HCT116 (cell line): ENCODE measurements around the gene NID2.

Source experiments
- CEBPB ChIP-seq: IDR thresholded peaks from 2 replicates; pipeline ENCODE4 v1.6.1; 2012; ENCODE audit warnings: low read depth
- CTCF ChIP-seq, 3 experiments: fragments of 200-600 bp in 1 of 3; sonication (generic) in 1 of 3; IDR thresholded peaks in 2 of 3; conservative IDR thresholded peaks in 1 of 3; 2 replicates each; pipeline ENCODE4 v1.5.1; 2012 to 2017; ENCODE audit warnings: low read depth in 2 of 3, low read length in 2 of 3, antibody characterized with exemption in 1 of 3, borderline replicate concordance in 1 of 3, control low read depth in 1 of 3, mild to moderate bottlenecking in 1 of 3, mixed read lengths in 1 of 3, mixed run types in 1 of 3, moderate library complexity in 1 of 3; ENCODE audit not compliant: insufficient read depth in 1 of 3
- EGR1 ChIP-seq: IDR thresholded peaks from 2 replicates; pipeline ENCODE4 v1.6.1; 2012; ENCODE audit warnings: low read depth
- EZH2 ChIP-seq: fragments of 200-600 bp; sonication (generic); IDR thresholded peaks from 2 replicates; pipeline ENCODE4 v1.6.1; 2017; ENCODE audit warnings: antibody characterized with exemption, mixed run types
- EZH2phosphoT487 ChIP-seq: fragments of 200-600 bp; IDR thresholded peaks from 2 replicates; pipeline ENCODE4 v1.6.1; 2018; ENCODE audit warnings: antibody characterized with exemption, borderline replicate concordance
- POLR2A ChIP-seq: IDR thresholded peaks from 2 replicates; pipeline ENCODE4 v1.7.0; 2011; ENCODE audit warnings: borderline replicate concordance; ENCODE audit not compliant: insufficient read depth, insufficient read length; ENCODE audit errors: extremely low read depth
- POLR2AphosphoS5 ChIP-seq: IDR thresholded peaks from 2 replicates; pipeline ENCODE4 v1.6.1; 2011; ENCODE audit warnings: mild to moderate bottlenecking, low read depth, low read length, moderate library complexity
- RAD21 ChIP-seq: IDR thresholded peaks from 2 replicates; pipeline ENCODE4 v1.6.1; 2012; ENCODE audit warnings: low read depth, mild to moderate bottlenecking
- REST ChIP-seq: IDR thresholded peaks from 2 replicates; pipeline ENCODE4 v1.6.1; 2012; ENCODE audit warnings: low read depth
- TF ChIP-seq, protein P1 (sequence below): IDR thresholded peaks from 2 replicates; pipeline ENCODE4 v1.6.1; 2012

DNA sequence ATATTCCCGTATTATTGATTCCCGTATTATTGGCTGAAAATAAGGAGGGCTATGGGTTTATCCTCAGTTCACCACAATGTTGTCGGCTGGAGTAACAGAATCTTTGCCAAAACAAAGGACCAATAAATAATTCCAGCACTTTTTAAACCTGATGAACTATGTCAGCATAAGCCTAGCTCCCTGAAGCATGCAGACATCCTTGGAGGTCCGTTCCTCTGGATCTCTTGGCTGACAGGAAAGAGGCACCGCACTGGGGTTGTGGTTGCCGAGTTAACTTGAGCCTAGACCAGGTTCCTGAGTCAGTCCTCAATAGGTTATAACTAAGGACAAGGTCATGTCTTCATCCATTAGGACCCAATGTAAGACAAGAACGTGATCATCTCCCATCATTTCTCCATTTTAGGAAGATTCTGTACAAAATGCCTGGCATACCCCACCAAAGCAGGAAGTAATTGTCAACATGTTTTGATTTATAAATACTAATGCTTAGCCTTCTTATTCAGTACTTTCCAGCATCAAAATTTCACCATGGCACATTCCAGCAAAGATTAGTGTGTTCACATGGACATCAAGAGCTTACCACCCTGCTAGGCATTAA is 36.6 kb downstream of the NID2 start:
- TF ChIP-seq CTCF (IDR thresholded peaks at IDR 0.05 in 2 of 3, conservative IDR thresholded peaks at IDR 0.05 in 1 of 3; ENCODE audit: borderline replicate concordance in 1 of 3, insufficient read depth in 1 of 3, low read depth in 2 of 3, low read length in 2 of 3) (no peak), POLR2AphosphoS5 (no peak), EZH2 (no peak), EGR1 (no peak), CEBPB (no peak), EZH2phosphoT487 (no peak), REST (no peak), RAD21 (no peak), POLR2A (no peak)
- TF ChIP-seq, protein P1, sequence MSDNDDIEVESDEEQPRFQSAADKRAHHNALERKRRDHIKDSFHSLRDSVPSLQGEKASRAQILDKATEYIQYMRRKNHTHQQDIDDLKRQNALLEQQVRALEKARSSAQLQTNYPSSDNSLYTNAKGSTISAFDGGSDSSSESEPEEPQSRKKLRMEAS, result no peak
